SK-N-SH treated with all-trans-retinoic acid at 6 μM for 48 hours (cell line): ENCODE measurements around the gene GPANK1.

Source experiments
- ATAC-seq: fragments of 200-7000 bp; cut with Tn5 transposase; 3 replicates; pipeline ENCODE4 v1.9.1; 2020; ENCODE audit warnings: mild to moderate bottlenecking, moderate library complexity
- ARNTL ChIP-seq: fragments of 450-650 bp; formaldehyde crosslinking; IDR thresholded peaks from 2 replicates; pipeline ENCODE4 v1.5.0; 2020; ENCODE audit warnings: low read depth, mild to moderate bottlenecking, moderate library complexity, borderline replicate concordance
- BACH2 ChIP-seq: fragments of 250-450 bp; sonication (Bioruptor Pico); IDR thresholded peaks from 2 replicates; pipeline ENCODE4 v1.9.0; 2021; ENCODE audit warnings: mild to moderate bottlenecking, borderline replicate concordance
- CREB5 ChIP-seq: fragments of 250-450 bp; sonication (Bioruptor Pico); IDR thresholded peaks from 2 replicates; pipeline ENCODE4 v1.5.1; 2020; ENCODE audit warnings: low read depth, mild to moderate bottlenecking, moderate library complexity
- CSDC2 ChIP-seq: fragments of 250-450 bp; sonication (Bioruptor Pico); IDR thresholded peaks from 2 replicates; pipeline ENCODE4 v1.5.0; 2020; ENCODE audit warnings: mild to moderate bottlenecking, moderate library complexity
- CSRNP3 ChIP-seq: fragments of 250-450 bp; sonication (Bioruptor Pico); IDR thresholded peaks from 2 replicates; pipeline ENCODE4 v1.5.1; 2021; ENCODE audit warnings: mild to moderate bottlenecking, moderate library complexity
- ESRRG ChIP-seq: fragments of 250-450 bp; sonication (Bioruptor Pico); IDR thresholded peaks from 2 replicates; pipeline ENCODE4 v1.6.1; 2021; ENCODE audit warnings: mild to moderate bottlenecking
- ISL1 ChIP-seq: fragments of 250-450 bp; sonication (Bioruptor Pico); IDR thresholded peaks from 2 replicates; pipeline ENCODE4 v2.1.2; 2022; ENCODE audit warnings: mild to moderate bottlenecking, moderate library complexity
- OSR1 ChIP-seq: fragments of 250-450 bp; sonication (Bioruptor Pico); IDR thresholded peaks from 2 replicates; pipeline ENCODE4 v1.8.0; 2022; ENCODE audit warnings: moderate library complexity, mild to moderate bottlenecking, inconsistent platforms
- PATZ1 ChIP-seq: fragments of 250-450 bp; sonication (Bioruptor Pico); IDR thresholded peaks from 2 replicates; pipeline ENCODE4 v1.8.0; 2020; ENCODE audit warnings: mild to moderate bottlenecking, moderate library complexity, borderline replicate concordance
- POU6F1 ChIP-seq: fragments of 250-450 bp; sonication (Bioruptor Pico); IDR thresholded peaks from 2 replicates; pipeline ENCODE4 v1.8.0; 2021; ENCODE audit warnings: low read depth, mild to moderate bottlenecking, moderate library complexity, borderline replicate concordance
- PPARA ChIP-seq: fragments of 250-450 bp; sonication (Bioruptor Pico); IDR thresholded peaks from 2 replicates; pipeline ENCODE4 v1.5.0; 2020; ENCODE audit warnings: mild to moderate bottlenecking, borderline replicate concordance
- RARB ChIP-seq: fragments of 250-450 bp; sonication (Bioruptor Pico); IDR thresholded peaks from 2 replicates; pipeline ENCODE4 v1.8.0; 2021; ENCODE audit warnings: mild to moderate bottlenecking, moderate library complexity
- SNAI2 ChIP-seq: fragments of 250-450 bp; sonication (Bioruptor Pico); IDR thresholded peaks from 2 replicates; pipeline ENCODE4 v1.5.0; 2020; ENCODE audit warnings: mild to moderate bottlenecking, moderate library complexity
- TCF4 ChIP-seq: fragments of 250-450 bp; sonication (Bioruptor Pico); IDR thresholded peaks from 2 replicates; pipeline ENCODE4 v1.8.0; 2021; ENCODE audit warnings: mild to moderate bottlenecking, moderate library complexity, borderline replicate concordance
- TOX ChIP-seq: fragments of 250-450 bp; sonication (Bioruptor Pico); IDR thresholded peaks from 2 replicates; pipeline ENCODE4 v1.8.0; 2021; ENCODE audit warnings: mild to moderate bottlenecking, moderate library complexity, borderline replicate concordance
- ZC3H10 ChIP-seq: fragments of 250-450 bp; sonication (Bioruptor Pico); IDR thresholded peaks from 2 replicates; pipeline ENCODE4 v1.5.1; 2021; ENCODE audit warnings: mild to moderate bottlenecking, moderate library complexity
- ZFP3 ChIP-seq: fragments of 250-450 bp; sonication (Bioruptor Pico); IDR thresholded peaks from 2 replicates; pipeline ENCODE4 v1.5.0; 2020; ENCODE audit warnings: mild to moderate bottlenecking, moderate library complexity
- ZFP30 ChIP-seq: fragments of 450-650 bp; formaldehyde crosslinking; IDR thresholded peaks from 2 replicates; pipeline ENCODE4 v1.5.0; 2022; ENCODE audit warnings: mild to moderate bottlenecking, moderate library complexity
- ZNF565 ChIP-seq: fragments of 450-650 bp; formaldehyde crosslinking; conservative IDR thresholded peaks from 2 replicates; pipeline ENCODE4 v1.5.0; 2020; ENCODE audit warnings: low read depth, mild to moderate bottlenecking, moderate library complexity
- ZNF70 ChIP-seq: fragments of 450-650 bp; formaldehyde crosslinking; IDR thresholded peaks from 2 replicates; pipeline ENCODE4 v1.5.0; 2020; ENCODE audit warnings: mild to moderate bottlenecking, moderate library complexity
- ZNF8 ChIP-seq: fragments of 450-650 bp; formaldehyde crosslinking; IDR thresholded peaks from 2 replicates; pipeline ENCODE4 v1.5.0; 2020; ENCODE audit warnings: mild to moderate bottlenecking, moderate library complexity

The GPANK1 gene

GRCh38 chr6:31639043-31639442, 25.8 kb downstream of the GPANK1 start:
- ATAC-seq: no peak; the same call in 2 of the 3 replicates
- TF ChIP-seq CSRNP3 (no peak), ZNF70 (CRISPR knock-in tag) (no peak), BACH2 (no peak), POU6F1 (CRISPR knock-in tag) (no peak), ESRRG (no peak), ZFP30 (CRISPR knock-in tag) (no peak), ARNTL (no peak), OSR1 (CRISPR knock-in tag) (no peak), CREB5 (CRISPR knock-in tag) (no peak), PATZ1 (CRISPR knock-in tag) (no peak), SNAI2 (CRISPR knock-in tag) (no peak), ZNF8 (CRISPR knock-in tag) (no peak), TCF4 (no peak), ZFP3 (CRISPR knock-in tag) (no peak), ISL1 (no peak), ZNF565 (CRISPR knock-in tag) (no peak), TOX (CRISPR knock-in tag) (no peak), CSDC2 (no peak), RARB (CRISPR knock-in tag) (no peak)

- no peak for ATAC-seq
These were observed 27.9 kb downstream of the GPANK1 start for GRCh38 chr6:31636698-31637596.

More at GRCh38 chr6:31636698-31637596, 27.9 kb downstream of the GPANK1 start:
- TF ChIP-seq ISL1: no peak
- TF ChIP-seq PATZ1 (CRISPR knock-in tag): no peak
- TF ChIP-seq RARB (CRISPR knock-in tag): no peak
- no peak for TF ChIP-seq TOX (CRISPR knock-in tag)
- TF ChIP-seq ZNF70 (CRISPR knock-in tag): no peak
- TF ChIP-seq ZNF565 (CRISPR knock-in tag): no peak
- TF ChIP-seq CSRNP3: no peak
- TF ChIP-seq SNAI2 (CRISPR knock-in tag): no peak
- no peak for TF ChIP-seq TCF4
- TF ChIP-seq ZFP30 (CRISPR knock-in tag): no peak
- TF ChIP-seq CREB5 (CRISPR knock-in tag): no peak
- TF ChIP-seq CSDC2: no peak
- no peak for TF ChIP-seq PPARA (CRISPR knock-in tag)
- no peak for TF ChIP-seq ZC3H10 (CRISPR knock-in tag)
